KMS-11 (cell line): ENCODE measurements around the gene CLEC2A.

Source experiments
- H2AFZ ChIP-seq: fragments of 200-600 bp; sonication (generic); 2 replicates; pipeline ENCODE4 v1.6.1; 2016; ENCODE audit warnings: antibody characterized with exemption, mixed run types, low read depth
- H3K27ac ChIP-seq: fragments of 200-600 bp; sonication (generic); 2 replicates; pipeline ENCODE4 v1.6.1; 2016; ENCODE audit warnings: mild to moderate bottlenecking, mixed run types
- H3K27me3 ChIP-seq: fragments of 200-600 bp; sonication (generic); 2 replicates; pipeline ENCODE4 v1.6.1; 2017; ENCODE audit warnings: mild to moderate bottlenecking, low read depth, mixed run types, moderate library complexity; ENCODE audit not compliant: insufficient read depth
- H3K36me3 ChIP-seq: fragments of 200-600 bp; sonication (generic); 2 replicates; pipeline ENCODE4 v1.6.1; 2017; ENCODE audit warnings: mild to moderate bottlenecking, mixed run types; ENCODE audit not compliant: insufficient read depth
- H3K4me1 ChIP-seq: fragments of 200-600 bp; sonication (generic); 2 replicates; pipeline ENCODE4 v1.6.1; 2016; ENCODE audit warnings: mild to moderate bottlenecking, low read depth, mixed run types; ENCODE audit not compliant: poor library complexity, severe bottlenecking
- H3K4me2 ChIP-seq: fragments of 200-600 bp; sonication (generic); 2 replicates; pipeline ENCODE4 v1.7.0; 2016; ENCODE audit warnings: mild to moderate bottlenecking, mixed run types
- H3K4me3 ChIP-seq: fragments of 200-600 bp; sonication (generic); IDR thresholded peaks from 2 replicates; pipeline ENCODE4 v1.6.1; 2017; ENCODE audit warnings: low read depth, low read length, mixed read lengths; ENCODE audit not compliant: insufficient read depth
- H3K79me2 ChIP-seq: fragments of 200-600 bp; sonication (generic); 2 replicates; pipeline ENCODE4 v1.6.1; 2016; ENCODE audit warnings: low read depth, mixed run types; ENCODE audit not compliant: insufficient read depth
- H3K9ac ChIP-seq: fragments of 200-600 bp; sonication (generic); 2 replicates; pipeline ENCODE4 v1.6.1; 2016; ENCODE audit warnings: mild to moderate bottlenecking, mixed run types
- H4K20me1 ChIP-seq: fragments of 200-600 bp; sonication (generic); 2 replicates; pipeline ENCODE4 v1.6.1; 2016; ENCODE audit warnings: mild to moderate bottlenecking, mixed run types; ENCODE audit not compliant: insufficient read depth
- TF ChIP-seq, protein P1 (sequence below): fragments of 200-600 bp; sonication (generic); conservative IDR thresholded peaks from 2 replicates; pipeline ENCODE4 v1.6.1; 2017; ENCODE audit warnings: low read depth, mild to moderate bottlenecking, antibody characterized with exemption, low read length, moderate library complexity, mixed read lengths

CLEC2A gene

DNA sequence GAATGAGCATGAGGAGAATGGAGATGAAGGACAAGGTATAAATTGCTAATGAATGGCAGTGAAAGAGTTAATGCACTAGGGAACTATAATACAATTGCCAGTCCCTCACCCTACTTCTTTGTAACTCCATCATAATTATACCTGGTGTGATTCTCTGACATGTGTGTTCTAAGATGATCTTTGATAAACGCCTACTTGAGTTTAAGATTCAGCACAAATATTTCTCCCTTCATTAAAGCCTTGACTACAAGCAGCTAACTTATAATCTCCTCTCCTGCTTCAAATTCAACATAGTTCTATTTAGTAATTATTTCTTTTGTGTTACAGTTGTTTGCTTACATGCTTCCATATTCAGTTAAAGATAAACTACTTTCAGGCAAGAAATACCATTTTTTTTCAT, 9.7 kb upstream of the CLEC2A start:
- Histone ChIP-seq H3K4me2 (no peak overlapping the region), H3K9ac (no peak overlapping the region), H3K4me3 (no peak overlapping the region), H3K36me3 (no peaks in the 10 kb centered on the region), H3K4me1 (no peaks in the 10 kb centered on the region), H3K27ac (no peak overlapping the region), H3K79me2 (no peaks in the 10 kb centered on the region), H3K27me3 (no peaks in the 10 kb centered on the region), H4K20me1 (no peaks in the 10 kb centered on the region), H2AFZ (no peak overlapping the region)
- TF ChIP-seq, protein P1, sequence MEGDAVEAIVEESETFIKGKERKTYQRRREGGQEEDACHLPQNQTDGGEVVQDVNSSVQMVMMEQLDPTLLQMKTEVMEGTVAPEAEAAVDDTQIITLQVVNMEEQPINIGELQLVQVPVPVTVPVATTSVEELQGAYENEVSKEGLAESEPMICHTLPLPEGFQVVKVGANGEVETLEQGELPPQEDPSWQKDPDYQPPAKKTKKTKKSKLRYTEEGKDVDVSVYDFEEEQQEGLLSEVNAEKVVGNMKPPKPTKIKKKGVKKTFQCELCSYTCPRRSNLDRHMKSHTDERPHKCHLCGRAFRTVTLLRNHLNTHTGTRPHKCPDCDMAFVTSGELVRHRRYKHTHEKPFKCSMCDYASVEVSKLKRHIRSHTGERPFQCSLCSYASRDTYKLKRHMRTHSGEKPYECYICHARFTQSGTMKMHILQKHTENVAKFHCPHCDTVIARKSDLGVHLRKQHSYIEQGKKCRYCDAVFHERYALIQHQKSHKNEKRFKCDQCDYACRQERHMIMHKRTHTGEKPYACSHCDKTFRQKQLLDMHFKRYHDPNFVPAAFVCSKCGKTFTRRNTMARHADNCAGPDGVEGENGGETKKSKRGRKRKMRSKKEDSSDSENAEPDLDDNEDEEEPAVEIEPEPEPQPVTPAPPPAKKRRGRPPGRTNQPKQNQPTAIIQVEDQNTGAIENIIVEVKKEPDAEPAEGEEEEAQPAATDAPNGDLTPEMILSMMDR: no peak

DNA sequence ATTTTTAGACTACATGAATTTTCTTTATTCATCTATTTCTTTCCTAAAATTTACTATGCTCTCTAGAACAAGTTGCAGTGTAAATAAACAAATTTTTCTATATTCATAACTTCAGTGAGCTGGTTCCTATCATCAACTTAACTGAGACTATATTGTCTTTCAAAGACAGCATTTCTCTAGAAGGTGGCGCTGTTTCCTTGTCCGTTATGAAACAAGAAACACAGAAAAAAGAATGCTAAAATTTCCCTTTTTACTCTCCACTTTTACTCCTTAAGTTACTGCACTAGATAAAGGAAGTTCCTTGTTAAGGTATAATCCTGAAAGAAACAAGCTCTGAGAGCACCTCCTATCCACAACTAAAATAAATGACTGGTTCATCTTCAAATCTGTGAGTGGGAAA, 8.2 kb upstream of the CLEC2A start:
- Histone ChIP-seq H3K27me3 (no peaks in the 10 kb centered on the region), H3K36me3 (no peaks in the 10 kb centered on the region), H3K9ac (no peak overlapping the region), H3K4me1 (no peaks in the 10 kb centered on the region), H3K27ac (no peak overlapping the region), H2AFZ (no peak overlapping the region), H3K4me2 (no peak overlapping the region), H3K4me3 (no peak overlapping the region), H3K79me2 (no peaks in the 10 kb centered on the region), H4K20me1 (no peaks in the 10 kb centered on the region)
- TF ChIP-seq, protein P1: no peak

DNA sequence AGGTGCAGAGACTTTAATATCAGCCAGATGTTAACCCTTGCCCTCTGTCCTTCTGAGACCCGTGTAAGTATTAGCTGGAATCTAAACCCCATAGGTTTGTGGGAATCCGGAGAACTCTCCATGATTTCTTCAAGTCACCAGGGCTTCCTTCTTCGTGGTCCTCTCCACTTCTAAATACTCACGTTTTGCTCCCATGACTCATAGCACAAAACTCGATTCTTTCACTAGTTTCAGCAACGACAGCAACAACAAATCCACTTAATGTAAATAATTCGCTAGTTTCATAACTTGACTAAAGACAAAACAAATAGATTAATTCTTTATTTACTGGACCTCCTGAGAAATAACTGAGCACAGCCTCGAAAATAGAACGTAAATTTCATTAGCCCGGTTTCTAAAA, 4.4 kb upstream of the CLEC2A start:
- no peak overlapping the region for H3K9ac ChIP-seq
- no peak overlapping the region for H2AFZ ChIP-seq

DNA sequence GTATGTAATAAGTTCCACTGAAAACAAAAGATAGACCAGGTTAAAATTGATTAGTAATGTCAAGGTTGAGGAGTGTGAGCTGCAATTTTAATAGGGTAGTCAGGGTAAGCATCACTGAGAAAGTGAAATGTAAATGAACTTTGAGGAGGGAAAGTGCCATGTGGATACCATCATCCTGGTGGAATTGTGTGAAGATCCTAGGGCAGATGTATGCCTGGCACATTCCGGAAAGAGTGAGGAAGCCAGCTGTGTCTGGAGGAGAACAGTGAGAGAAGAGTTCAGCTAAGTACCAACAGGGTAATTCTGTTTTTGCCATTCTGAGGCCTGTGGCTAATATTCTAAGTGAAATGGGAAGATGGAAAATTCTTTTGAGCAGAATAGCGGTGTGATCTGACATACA, 2.9 kb upstream of the CLEC2A start:
- no peak overlapping the region for H3K4me3 ChIP-seq
- no peaks in the 10 kb centered on the region for H3K4me1 ChIP-seq
- no peak overlapping the region for H3K4me2 ChIP-seq
- no peaks in the 10 kb centered on the region for H3K36me3 ChIP-seq
- no peaks in the 10 kb centered on the region for H4K20me1 ChIP-seq
- H3K79me2 ChIP-seq: no peaks in the 10 kb centered on the region
- no peak overlapping the region for H3K27ac ChIP-seq
- no peak overlapping the region for H2AFZ ChIP-seq
- H3K9ac ChIP-seq: no peak overlapping the region
- TF ChIP-seq, protein P1: no peak
- H3K27me3 ChIP-seq: no peaks in the 10 kb centered on the region

More for the DNA sequence above, 4.4 kb upstream of the CLEC2A start:
- H3K4me1 ChIP-seq: no peaks in the 10 kb centered on the region
- H3K36me3 ChIP-seq: no peaks in the 10 kb centered on the region
- no peak overlapping the region for H3K4me2 ChIP-seq
- TF ChIP-seq, protein P1: no peak
- no peaks in the 10 kb centered on the region for H3K79me2 ChIP-seq
- H3K27ac ChIP-seq: no peak overlapping the region
- no peaks in the 10 kb centered on the region for H4K20me1 ChIP-seq
- no peak overlapping the region for H3K4me3 ChIP-seq
- H3K27me3 ChIP-seq: no peaks in the 10 kb centered on the region
